Measurements from ENCODE around the gene MIER2.
A peak's percentile ranks its signal among the peaks of the same experiment; 100 is the strongest.

Gene MIER2

GRCh38 chr19:371501-372168, 27.0 kb upstream of the MIER2 start:
- TF ChIP-seq, protein P1, sequence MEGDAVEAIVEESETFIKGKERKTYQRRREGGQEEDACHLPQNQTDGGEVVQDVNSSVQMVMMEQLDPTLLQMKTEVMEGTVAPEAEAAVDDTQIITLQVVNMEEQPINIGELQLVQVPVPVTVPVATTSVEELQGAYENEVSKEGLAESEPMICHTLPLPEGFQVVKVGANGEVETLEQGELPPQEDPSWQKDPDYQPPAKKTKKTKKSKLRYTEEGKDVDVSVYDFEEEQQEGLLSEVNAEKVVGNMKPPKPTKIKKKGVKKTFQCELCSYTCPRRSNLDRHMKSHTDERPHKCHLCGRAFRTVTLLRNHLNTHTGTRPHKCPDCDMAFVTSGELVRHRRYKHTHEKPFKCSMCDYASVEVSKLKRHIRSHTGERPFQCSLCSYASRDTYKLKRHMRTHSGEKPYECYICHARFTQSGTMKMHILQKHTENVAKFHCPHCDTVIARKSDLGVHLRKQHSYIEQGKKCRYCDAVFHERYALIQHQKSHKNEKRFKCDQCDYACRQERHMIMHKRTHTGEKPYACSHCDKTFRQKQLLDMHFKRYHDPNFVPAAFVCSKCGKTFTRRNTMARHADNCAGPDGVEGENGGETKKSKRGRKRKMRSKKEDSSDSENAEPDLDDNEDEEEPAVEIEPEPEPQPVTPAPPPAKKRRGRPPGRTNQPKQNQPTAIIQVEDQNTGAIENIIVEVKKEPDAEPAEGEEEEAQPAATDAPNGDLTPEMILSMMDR (IDR thresholded peaks at IDR 0.05; ENCODE audit: low read length): peak; percentile 13; the same call in 1 of the 2 replicates
- TF ChIP-seq EZH2 (IDR thresholded peaks at IDR 0.05; ENCODE audit: borderline replicate concordance, low read length): no peak
- H3K9me2 ChIP-seq (ENCODE audit: low read depth, low read length): no peaks in the 10 kb centered on the region
- no peaks in the 10 kb centered on the region for H3F3A ChIP-seq (ENCODE audit: insufficient read depth, low read length)
- H3K9ac ChIP-seq (ENCODE audit: low read length): no peak overlapping the region
- no peaks in the 10 kb centered on the region for H3K9me3 ChIP-seq (ENCODE audit: low read length)
- 0 out of 2 replicates have a peak overlapping the region, but pooled peaks have one; percentile 10 for H3K4me2 ChIP-seq (ENCODE audit: low read length)
- no peaks in the 10 kb centered on the region; the same call in 1 of the 2 replicates for H3K27me3 ChIP-seq (ENCODE audit: insufficient read depth, low read length)
- H2AFZ ChIP-seq (ENCODE audit: low read length): no peak overlapping the region
- no peaks in the 10 kb centered on the region for H3K36me3 ChIP-seq (ENCODE audit: insufficient read depth, low read length)
- no peaks in the 10 kb centered on the region for H3K79me2 ChIP-seq (ENCODE audit: insufficient read depth, low read length)
- peaks cover 7% of the 10 kb centered on the region for H3K4me1 ChIP-seq (ENCODE audit: insufficient read depth, low read length, severe bottlenecking)
- H4K20me1 ChIP-seq (ENCODE audit: insufficient read depth, low read length): no peaks in the 10 kb centered on the region
- no peak overlapping the region for H3K27ac ChIP-seq (ENCODE audit: low read depth, low read length, poor library complexity, severe bottlenecking)
- H3K4me3 ChIP-seq (ENCODE audit: low read depth, low read length, poor library complexity, severe bottlenecking): no peak overlapping the region

DNA sequence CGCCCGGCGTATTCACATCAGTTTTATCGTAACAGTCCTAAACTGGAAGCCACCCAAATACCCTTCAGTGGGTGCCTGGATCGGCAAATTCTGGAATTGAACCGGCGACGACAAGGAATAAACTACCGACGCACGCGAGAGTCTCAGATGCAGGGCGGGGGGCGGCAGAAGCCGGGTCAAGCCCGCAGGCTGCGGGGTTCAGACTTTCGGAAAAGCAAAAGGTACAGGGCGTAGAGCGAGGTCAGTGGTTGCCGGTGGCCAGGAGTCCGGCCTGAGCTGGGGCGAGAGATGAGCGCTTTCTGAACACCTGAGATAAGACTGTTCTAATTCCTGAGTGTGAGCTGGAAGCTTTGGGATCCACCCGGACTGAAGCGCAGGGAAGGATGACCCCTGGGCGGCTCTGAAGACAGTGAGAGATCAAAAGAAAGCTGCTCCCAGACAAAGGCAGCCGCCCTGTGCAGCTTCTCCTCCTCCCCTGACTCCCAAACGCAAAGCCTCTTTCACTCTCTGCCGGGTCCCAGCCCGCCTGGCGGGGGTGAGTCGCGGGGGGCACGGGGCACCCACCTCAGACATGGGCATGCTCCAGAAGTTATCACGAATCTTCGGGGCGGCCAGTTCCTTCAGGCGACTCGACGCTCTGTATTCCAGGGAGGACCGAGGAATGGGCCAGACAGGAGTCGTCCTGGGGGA, 26.2 kb upstream of the MIER2 start:
- Histone ChIP-seq H3K36me3 (ENCODE audit: insufficient read depth, low read length) (no peaks in the 10 kb centered on the region), H4K20me1 (ENCODE audit: insufficient read depth, low read length) (no peaks in the 10 kb centered on the region), H3K9ac (ENCODE audit: low read length) (no peak overlapping the region), H2AFZ (ENCODE audit: low read length) (no peak overlapping the region), H3K4me1 (ENCODE audit: insufficient read depth, low read length, severe bottlenecking) (peaks cover 7% of the 10 kb centered on the region), H3K27me3 (ENCODE audit: insufficient read depth, low read length) (no peaks in the 10 kb centered on the region; the same call in 1 of the 2 replicates), H3K4me2 (ENCODE audit: low read length) (no peak overlapping the region), H3K9me2 (ENCODE audit: low read depth, low read length) (no peaks in the 10 kb centered on the region), H3K4me3 (ENCODE audit: low read depth, low read length, poor library complexity, severe bottlenecking) (no peak overlapping the region), H3K9me3 (ENCODE audit: low read length) (no peaks in the 10 kb centered on the region), H3K27ac (ENCODE audit: low read depth, low read length, poor library complexity, severe bottlenecking) (no peak overlapping the region), H3F3A (ENCODE audit: insufficient read depth, low read length) (no peaks in the 10 kb centered on the region), H3K79me2 (ENCODE audit: insufficient read depth, low read length) (no peaks in the 10 kb centered on the region)
- no peak for TF ChIP-seq EZH2 (IDR thresholded peaks at IDR 0.05; ENCODE audit: borderline replicate concordance, low read length)
- TF ChIP-seq, protein P1 (IDR thresholded peaks at IDR 0.05; ENCODE audit: low read length): no peak

DNA sequence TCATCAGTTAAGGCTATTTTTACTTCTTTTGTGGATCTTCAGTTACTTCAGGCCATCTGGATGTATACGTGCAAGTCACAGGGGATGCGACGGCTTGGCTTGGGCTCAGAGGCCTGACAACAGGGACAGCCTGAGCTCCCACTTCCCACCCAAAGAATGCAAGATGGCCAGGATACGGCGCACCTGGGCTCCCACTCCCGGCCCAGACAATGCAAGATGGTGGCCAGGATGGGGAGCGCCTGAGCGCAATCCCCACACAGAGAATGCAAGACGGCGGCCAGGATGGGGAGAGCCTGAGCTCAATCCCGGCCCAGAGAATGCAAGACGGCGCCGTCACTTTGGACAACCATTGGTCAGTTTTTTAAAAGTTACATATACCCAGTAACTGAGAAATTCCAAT, 25.3 kb upstream of the MIER2 start:
- Histone ChIP-seq H3F3A (ENCODE audit: insufficient read depth, low read length) (no peaks in the 10 kb centered on the region), H3K27ac (ENCODE audit: low read depth, low read length, poor library complexity, severe bottlenecking) (no peak overlapping the region), H3K9me3 (ENCODE audit: low read length) (no peaks in the 10 kb centered on the region), H3K79me2 (ENCODE audit: insufficient read depth, low read length) (no peaks in the 10 kb centered on the region), H3K4me3 (ENCODE audit: low read depth, low read length, poor library complexity, severe bottlenecking) (no peak overlapping the region), H4K20me1 (ENCODE audit: insufficient read depth, low read length) (no peaks in the 10 kb centered on the region), H3K9me2 (ENCODE audit: low read depth, low read length) (no peaks in the 10 kb centered on the region), H3K4me1 (ENCODE audit: insufficient read depth, low read length, severe bottlenecking) (peaks cover 7% of the 10 kb centered on the region), H3K36me3 (ENCODE audit: insufficient read depth, low read length) (no peaks in the 10 kb centered on the region), H3K27me3 (ENCODE audit: insufficient read depth, low read length) (no peaks in the 10 kb centered on the region; the same call in 1 of the 2 replicates), H2AFZ (ENCODE audit: low read length) (no peak overlapping the region), H3K9ac (ENCODE audit: low read length) (no peak overlapping the region), H3K4me2 (ENCODE audit: low read length) (no peak overlapping the region)
- TF ChIP-seq EZH2 (IDR thresholded peaks at IDR 0.05; ENCODE audit: borderline replicate concordance, low read length): no peak
- TF ChIP-seq, protein P1 (IDR thresholded peaks at IDR 0.05; ENCODE audit: low read length): no peak

All from OCI-LY1 (cell line).